Nephron (organoid): ENCODE measurements around the gene NTSR1.

Experiments used
- H3K27ac Mint-ChIP-seq, 3 experiments: 2 replicates each; pipeline ENCODE4 v1.8.0; 2020; ENCODE audit warnings: mixed read lengths in 3 of 3, mild to moderate bottlenecking in 2 of 3, moderate library complexity in 1 of 3
- H3K27me3 Mint-ChIP-seq: 2 replicates; pipeline ENCODE4 v1.8.0; 2021; ENCODE audit warnings: low read depth, mild to moderate bottlenecking, moderate library complexity, mixed read lengths
- H3K36me3 Mint-ChIP-seq: 2 replicates; pipeline ENCODE4 v1.8.0; 2020; ENCODE audit warnings: low read depth, mixed read lengths
- H3K4me1 Mint-ChIP-seq: 2 replicates; pipeline ENCODE4 v1.8.0; 2020; ENCODE audit warnings: mixed read lengths
- H3K4me3 Mint-ChIP-seq, 3 experiments: 2 replicates each; pipeline ENCODE4 v1.8.0; 2020; ENCODE audit warnings: mild to moderate bottlenecking in 3 of 3, mixed read lengths in 3 of 3, moderate library complexity in 2 of 3
- H3K9me3 Mint-ChIP-seq: 2 replicates; pipeline ENCODE4 v1.8.0; 2020; ENCODE audit warnings: mixed read lengths
- TF ChIP-seq, protein P1 (sequence below), 3 experiments: fragments of 200-600 bp; sonication (generic); IDR thresholded peaks; one replicate each; pipeline ENCODE4 v1.5.0; 2021; ENCODE audit warnings: antibody characterized with exemption in 3 of 3; ENCODE audit not compliant: unreplicated experiment in 3 of 3

Gene NTSR1

DNA sequence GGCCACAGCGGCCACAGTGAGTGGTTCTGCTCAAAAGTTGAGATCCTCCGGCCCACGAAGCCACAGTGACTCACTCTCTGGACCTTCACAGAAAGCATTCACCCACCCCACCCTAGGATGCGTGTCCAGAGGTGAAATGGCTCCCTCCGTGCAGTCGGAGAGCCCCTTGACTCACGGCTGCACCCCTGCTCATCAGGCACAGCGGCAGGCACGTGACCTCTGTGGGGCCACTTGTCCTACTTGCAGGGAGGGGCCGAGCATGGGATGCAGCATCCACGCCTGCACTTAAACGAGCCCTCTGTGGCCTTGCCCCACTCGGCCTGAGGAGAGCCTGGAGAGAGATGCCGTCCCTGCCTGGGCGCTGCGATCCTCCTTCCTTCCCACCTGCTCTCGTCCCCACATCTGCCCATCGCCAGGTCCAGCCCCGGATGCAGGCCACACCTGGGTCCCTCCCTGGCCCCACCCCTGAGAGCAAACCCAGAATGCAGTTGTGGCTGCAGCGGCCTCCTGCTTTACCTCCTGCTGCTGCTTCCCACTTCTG lies 28.7 kb downstream of the NTSR1 start:
- TF ChIP-seq, protein P1, sequence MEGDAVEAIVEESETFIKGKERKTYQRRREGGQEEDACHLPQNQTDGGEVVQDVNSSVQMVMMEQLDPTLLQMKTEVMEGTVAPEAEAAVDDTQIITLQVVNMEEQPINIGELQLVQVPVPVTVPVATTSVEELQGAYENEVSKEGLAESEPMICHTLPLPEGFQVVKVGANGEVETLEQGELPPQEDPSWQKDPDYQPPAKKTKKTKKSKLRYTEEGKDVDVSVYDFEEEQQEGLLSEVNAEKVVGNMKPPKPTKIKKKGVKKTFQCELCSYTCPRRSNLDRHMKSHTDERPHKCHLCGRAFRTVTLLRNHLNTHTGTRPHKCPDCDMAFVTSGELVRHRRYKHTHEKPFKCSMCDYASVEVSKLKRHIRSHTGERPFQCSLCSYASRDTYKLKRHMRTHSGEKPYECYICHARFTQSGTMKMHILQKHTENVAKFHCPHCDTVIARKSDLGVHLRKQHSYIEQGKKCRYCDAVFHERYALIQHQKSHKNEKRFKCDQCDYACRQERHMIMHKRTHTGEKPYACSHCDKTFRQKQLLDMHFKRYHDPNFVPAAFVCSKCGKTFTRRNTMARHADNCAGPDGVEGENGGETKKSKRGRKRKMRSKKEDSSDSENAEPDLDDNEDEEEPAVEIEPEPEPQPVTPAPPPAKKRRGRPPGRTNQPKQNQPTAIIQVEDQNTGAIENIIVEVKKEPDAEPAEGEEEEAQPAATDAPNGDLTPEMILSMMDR (IDR thresholded peaks at IDR 0.05; ENCODE audit: unreplicated experiment in 3 of 3): no peak
- Mint-ChIP-seq H3K4me1 (peaks cover 11% of the 10 kb centered on the region), H3K9me3 (no peaks in the 10 kb centered on the region), H3K27ac (no peak overlapping the region), H3K27me3 (peaks cover 35% of the 10 kb centered on the region), H3K36me3 (no peaks in the 10 kb centered on the region), H3K4me3 (no peak overlapping the region)

GRCh38 chr20:62738025-62738881 lies 29.6 kb downstream of the NTSR1 start:
- TF ChIP-seq, protein P1 (IDR thresholded peaks at IDR 0.05; ENCODE audit: unreplicated experiment in 3 of 3): no peak
- Mint-ChIP-seq H3K4me1 (peaks cover 11% of the 10 kb centered on the region), H3K36me3 (no peaks in the 10 kb centered on the region), H3K9me3 (no peaks in the 10 kb centered on the region), H3K4me3 (no peak overlapping the region), H3K27me3 (peaks cover 26% of the 10 kb centered on the region), H3K27ac (no peak overlapping the region)

- H3K27me3 Mint-ChIP-seq: peaks cover 28% of the 10 kb centered on the region
- H3K9me3 Mint-ChIP-seq: no peaks in the 10 kb centered on the region
- TF ChIP-seq, protein P1 (IDR thresholded peaks at IDR 0.05; ENCODE audit: unreplicated experiment in 3 of 3): no peak
- peaks cover 11% of the 10 kb centered on the region for H3K4me1 Mint-ChIP-seq
- H3K27ac Mint-ChIP-seq: no peak overlapping the region
- no peak overlapping the region for H3K4me3 Mint-ChIP-seq
- no peaks in the 10 kb centered on the region for H3K36me3 Mint-ChIP-seq
These were observed 30.4 kb downstream of the NTSR1 start for GRCh38 chr20:62739067-62739466.

DNA sequence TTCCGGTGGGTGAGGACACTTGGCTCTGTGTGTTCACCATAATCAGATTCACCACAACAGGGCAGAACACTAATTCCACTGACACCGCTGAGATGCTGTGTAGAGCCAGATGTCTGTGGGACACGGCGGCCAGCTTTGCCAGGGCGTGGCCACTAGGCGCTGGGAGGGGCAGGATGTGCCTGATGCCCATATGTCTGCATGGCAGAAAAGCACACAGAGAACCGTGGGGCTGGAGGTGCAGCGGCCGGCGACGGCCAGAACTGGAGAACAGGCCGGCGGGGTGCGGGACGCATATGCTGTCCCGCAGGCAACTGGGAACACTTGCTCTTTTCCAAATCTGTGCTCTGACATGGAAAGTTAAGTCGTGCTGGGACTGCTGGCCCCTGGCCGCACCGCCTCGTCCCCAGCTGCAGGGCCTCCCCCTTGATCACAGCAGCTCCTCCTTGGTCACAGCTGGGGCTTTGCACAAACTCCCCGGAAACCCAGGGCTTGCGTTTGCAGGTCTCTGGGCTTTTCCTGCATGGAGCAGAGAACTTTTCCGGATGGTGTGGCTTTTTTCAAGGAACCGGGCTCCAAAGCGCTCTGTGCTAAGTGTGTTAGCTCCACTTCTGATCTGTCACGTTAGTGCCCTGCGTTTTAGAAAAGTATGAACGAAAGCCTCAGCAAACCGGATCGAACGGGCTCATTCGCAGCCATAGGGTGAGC lies 31.1 kb downstream of the NTSR1 start:
- Mint-ChIP-seq H3K27me3 (peaks cover 25% of the 10 kb centered on the region), H3K4me1 (peaks cover 11% of the 10 kb centered on the region)
- TF ChIP-seq, protein P1 (IDR thresholded peaks at IDR 0.05; ENCODE audit: unreplicated experiment in 3 of 3): no peak

DNA sequence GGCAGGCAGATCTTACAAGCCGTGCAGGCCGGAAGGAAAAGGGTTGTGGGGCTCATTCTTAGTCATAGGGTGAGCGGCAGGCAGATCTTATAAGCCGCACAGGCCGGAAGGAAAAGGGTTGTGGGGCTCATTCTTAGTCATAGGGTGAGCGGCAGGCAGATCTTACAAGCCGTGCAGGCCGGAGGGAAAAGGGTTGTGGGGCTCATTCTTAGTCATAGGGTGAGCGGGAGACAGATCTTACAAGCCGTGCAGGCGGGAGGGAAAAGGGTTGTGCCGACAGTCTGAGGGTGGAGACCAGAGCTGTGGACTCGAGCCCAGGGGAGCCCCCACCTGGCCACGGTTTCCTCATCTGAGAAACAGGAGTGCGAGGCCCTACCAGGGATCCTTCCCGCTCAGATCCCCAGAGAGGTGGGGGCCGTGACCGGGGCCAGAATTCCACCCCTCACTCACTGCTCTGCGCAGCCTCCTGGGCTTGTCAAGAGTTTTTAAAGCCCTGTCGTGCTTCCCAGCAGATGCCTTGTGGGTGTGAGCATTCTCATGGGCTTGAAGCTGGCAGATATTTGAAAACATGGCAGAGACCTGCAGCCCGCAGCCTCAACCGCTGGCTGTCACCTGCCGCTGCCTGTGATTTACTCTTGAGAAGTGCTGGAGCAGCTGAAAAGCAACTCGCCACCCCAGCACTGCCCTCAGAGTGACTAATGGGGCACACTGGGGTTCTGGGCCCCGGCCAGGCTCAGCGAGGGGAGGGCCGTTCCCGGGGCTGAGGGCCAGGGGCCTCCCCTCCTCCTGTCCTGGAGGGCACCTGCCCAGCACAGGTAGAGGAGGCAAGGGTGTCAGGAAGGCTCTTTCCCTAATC lies 31.9 kb downstream of the NTSR1 start:
- H3K27ac Mint-ChIP-seq: peak overlapping the region in 1 of 3 experiments; percentile 15
- peaks cover 31% of the 10 kb centered on the region for H3K27me3 Mint-ChIP-seq
- TF ChIP-seq, protein P1 (IDR thresholded peaks at IDR 0.05; ENCODE audit: unreplicated experiment in 3 of 3): no peak
- no peaks in the 10 kb centered on the region for H3K36me3 Mint-ChIP-seq
- peaks cover 16% of the 10 kb centered on the region for H3K4me1 Mint-ChIP-seq
- H3K9me3 Mint-ChIP-seq: no peaks in the 10 kb centered on the region
- H3K4me3 Mint-ChIP-seq: peak overlapping the region in 1 of 3 experiments; percentile 8

More for the DNA sequence above, 31.1 kb downstream of the NTSR1 start:
- Mint-ChIP-seq H3K27ac (peak overlapping the region in 1 of 3 experiments; percentile 15), H3K9me3 (no peaks in the 10 kb centered on the region), H3K36me3 (no peaks in the 10 kb centered on the region), H3K4me3 (peak overlapping the region in 1 of 3 experiments; percentile 8)
